ENCODE results near the gene DLEU7. TPM values are rescaled to one million over a fixed set of nuclear protein-coding genes. Genes with fewer than 3 reads are reported as not detected.

DLEU7 gene
- polyA plus RNA-seq, 1 donor from 2014 or later: not detected

DNA sequence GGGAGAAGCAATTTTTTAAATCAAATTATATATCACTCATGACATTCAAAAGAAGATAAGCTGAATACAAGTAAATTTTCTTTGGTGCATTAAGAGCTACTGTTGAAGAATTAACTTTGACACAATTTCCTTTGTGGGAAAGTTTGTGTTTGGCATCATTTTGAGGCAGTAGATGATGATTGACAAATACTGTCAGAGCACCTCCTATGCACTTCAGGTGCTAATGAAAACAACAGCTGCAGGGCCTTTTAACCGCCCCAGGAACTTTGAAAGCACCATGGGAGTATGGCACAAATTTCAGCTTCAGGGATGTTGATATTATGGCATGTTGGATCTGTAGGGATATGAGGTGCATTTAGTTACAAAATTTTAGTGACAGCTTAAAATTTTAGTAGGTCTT is 21.0 kb upstream of the DLEU7 start:
- Mint-ChIP-seq H3K4me1 (peaks cover 10 to 23% (median 20%) of the 10 kb centered on the region in 3 donors), H3K9me3 (peaks cover 5 to 13% (median 12%) of the 10 kb centered on the region in 3 donors), H3K36me3 (peaks cover 5% of the 10 kb centered on the region), H3K27me3 (peaks cover 5% of the 10 kb centered on the region), H3K27ac (no peak overlapping the region), H3K4me3 (no peak overlapping the region)

DNA sequence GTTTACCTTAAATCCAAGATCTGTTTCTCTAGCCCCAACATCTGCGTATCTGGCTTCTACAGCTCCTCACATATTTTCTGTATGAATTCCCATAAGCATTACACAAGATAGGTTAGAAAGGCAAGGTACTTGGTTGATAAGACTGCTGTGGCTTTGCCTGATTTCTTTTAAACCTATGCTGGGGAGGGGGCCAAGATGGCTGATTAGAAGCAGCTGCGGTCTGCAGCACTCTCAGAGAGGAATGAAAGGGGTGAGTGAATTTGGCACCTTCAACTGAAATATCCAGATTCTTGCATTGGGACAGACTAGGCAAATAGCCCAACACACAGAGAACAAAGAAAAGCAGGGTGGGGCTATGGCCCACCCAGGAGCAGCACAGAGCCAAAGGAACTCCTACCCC is 12.2 kb upstream of the DLEU7 start:
- Mint-ChIP-seq H3K27ac (no peak overlapping the region), H3K4me1 (peaks cover 3 to 6% (median 5%) of the 10 kb centered on the region in 3 donors), H3K4me3 (no peak overlapping the region), H3K9me3 (peaks cover 5 to 29% (median 22%) of the 10 kb centered on the region in 3 donors), H3K36me3 (peaks cover 10% of the 10 kb centered on the region), H3K27me3 (peaks cover 4% of the 10 kb centered on the region)

DNA sequence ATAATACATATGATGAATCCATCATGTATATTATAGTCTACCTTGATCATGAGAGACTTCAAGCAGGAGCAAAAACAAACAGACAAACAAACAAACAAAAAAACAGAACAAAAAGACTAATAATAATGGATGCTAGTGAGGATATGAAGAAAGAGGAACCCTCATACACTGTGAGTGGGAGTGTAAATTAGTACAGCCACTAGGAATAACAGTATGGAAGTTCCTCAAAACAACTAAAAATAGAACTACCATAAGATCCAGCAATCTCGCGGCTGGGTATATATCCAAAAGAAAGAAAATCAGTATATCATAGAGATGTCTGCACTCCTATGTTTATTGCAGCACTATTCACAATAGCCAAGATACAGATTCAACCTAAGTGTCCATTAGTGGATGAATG is 7.0 kb upstream of the DLEU7 start:
- Mint-ChIP-seq H3K27ac (no peak overlapping the region), H3K27me3 (peaks cover 5% of the 10 kb centered on the region), H3K4me3 (no peak overlapping the region), H3K4me1 (peaks cover 8 to 18% (median 11%) of the 10 kb centered on the region in 3 donors), H3K36me3 (peaks cover 1% of the 10 kb centered on the region), H3K9me3 (no peaks in the 10 kb centered on the region)

DNA sequence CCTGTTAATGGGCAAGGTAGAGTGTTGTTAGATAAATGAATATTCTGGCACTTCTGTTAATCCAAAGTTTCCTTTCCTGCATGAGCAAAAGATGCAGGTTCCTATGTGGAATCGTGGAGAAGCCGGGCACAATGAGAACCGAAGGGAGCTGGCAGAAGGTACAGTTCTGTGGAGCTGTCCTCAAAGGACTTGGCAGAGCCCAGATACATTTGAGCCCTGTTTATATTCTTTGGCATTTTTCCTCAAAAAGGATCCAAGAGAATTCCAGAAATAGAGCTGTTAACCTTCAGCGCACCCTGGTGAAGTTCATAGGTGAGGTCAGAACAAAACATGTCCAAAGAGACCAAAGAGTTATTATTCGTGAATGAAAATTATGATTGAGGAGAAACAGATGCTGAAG is 4.0 kb upstream of the DLEU7 start:
- peak overlapping the region in 1 of 3 donors; percentile 71 for H3K27ac Mint-ChIP-seq
- H3K4me3 Mint-ChIP-seq: no peak overlapping the region
- H3K4me1 Mint-ChIP-seq: peaks cover 10 to 23% (median 13%) of the 10 kb centered on the region in 3 donors
- peaks cover 0 to 1% (median 0%) of the 10 kb centered on the region in 3 donors for H3K9me3 Mint-ChIP-seq
- H3K27me3 Mint-ChIP-seq: peaks cover 9% of the 10 kb centered on the region
- peaks cover 1% of the 10 kb centered on the region for H3K36me3 Mint-ChIP-seq

DNA sequence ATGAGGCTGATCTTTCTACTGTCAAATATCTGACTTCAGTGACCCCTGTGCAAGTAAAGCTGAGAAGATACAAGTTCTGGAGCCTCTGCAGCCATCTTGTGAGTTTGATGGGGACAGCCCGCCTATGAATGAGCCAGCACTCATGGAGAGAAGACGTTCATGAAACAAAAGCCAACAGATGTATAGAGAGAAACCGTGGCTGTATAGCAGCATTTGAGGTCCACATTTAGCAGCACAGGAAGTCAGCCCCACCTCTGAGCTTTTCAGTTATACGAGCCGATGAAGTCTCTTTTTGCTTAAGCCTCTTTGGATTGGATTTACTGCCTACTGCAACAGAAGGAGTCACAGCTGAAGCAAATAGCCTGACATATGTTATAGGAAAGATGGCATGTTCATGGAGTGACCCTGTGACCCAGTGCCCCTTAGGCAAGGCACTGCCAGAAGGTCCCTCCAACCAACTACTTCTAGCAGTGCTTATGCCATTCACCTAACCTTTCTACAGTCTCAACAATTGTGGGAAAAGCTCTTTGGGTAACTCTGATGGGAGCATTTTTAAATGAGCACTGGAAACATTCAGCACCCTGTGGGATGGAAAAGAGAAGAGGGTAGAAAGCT is 3.5 kb upstream of the DLEU7 start:
- peaks cover 0 to 1% (median 0%) of the 10 kb centered on the region in 3 donors for H3K9me3 Mint-ChIP-seq
- peaks cover 12 to 24% (median 12%) of the 10 kb centered on the region in 3 donors for H3K4me1 Mint-ChIP-seq
- peak overlapping the region in 1 of 3 donors; percentile 71 for H3K27ac Mint-ChIP-seq
- peaks cover 1% of the 10 kb centered on the region for H3K36me3 Mint-ChIP-seq
- peaks cover 13% of the 10 kb centered on the region for H3K27me3 Mint-ChIP-seq
- H3K4me3 Mint-ChIP-seq: peak overlapping the region in 2 of 4 donors; percentile 55 to 61

DNA sequence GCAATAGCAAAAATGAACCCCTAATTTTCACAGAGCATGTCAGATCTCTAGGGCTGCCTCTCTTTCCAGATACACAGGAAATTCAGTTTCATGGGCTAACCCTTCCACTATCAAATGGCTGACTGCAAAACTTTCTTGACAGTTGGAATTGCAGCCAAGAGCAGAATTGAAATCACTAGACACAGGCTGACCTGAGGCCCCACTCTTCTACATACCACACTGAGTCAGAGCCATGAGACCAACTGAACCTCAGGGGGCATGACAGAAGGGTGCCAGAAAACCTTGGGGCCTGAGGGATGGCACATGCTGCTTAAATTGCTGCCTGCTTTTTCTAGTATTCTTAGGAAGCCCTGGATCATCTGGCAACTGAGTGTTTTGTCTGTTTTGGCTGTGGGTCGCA is 1.7 kb upstream of the DLEU7 start:
- Mint-ChIP-seq H3K4me1 (peaks cover 12 to 24% (median 12%) of the 10 kb centered on the region in 3 donors), H3K27ac (no peak overlapping the region), H3K36me3 (peaks cover 1% of the 10 kb centered on the region)

DNA sequence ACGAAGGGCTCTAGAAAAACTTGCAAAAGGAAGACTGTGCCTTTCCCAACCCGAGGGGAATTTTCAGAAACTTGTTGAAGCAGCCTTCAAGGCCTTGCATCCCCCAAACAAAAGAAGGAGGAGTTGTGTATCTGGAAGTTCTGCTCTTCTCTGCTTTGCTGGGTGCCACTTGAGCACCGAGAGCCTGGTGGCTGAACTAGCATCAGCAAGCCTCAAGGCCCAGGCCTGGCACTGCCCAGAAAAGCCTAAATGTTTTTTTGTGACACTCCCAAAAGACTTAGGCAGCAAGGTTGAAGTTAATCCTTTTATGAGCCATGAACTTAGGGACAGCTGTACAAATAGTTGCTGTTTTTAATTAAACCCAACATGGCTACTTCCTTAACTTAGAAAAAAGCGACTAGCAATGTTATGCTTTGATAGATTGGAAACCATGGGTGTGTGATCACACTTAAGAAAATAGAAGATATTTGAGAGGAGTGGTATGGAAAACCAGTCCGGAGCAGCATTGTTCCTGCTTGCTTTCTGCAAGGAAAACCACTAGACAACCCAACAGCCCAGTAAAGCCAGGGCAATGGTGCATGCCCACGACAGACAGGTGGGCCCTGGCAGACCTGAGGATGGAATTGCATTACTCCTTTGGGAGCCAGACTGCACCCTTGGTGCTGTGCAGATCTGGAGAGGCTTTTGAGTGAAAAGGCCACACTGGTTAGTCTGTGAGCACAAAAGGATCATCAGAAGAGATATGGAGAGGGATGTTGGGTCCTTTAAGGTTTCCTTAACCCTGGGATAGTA is 788 bp upstream of the DLEU7 start:
- peaks cover 12 to 24% (median 12%) of the 10 kb centered on the region in 3 donors for H3K4me1 Mint-ChIP-seq
- H3K27ac Mint-ChIP-seq: no peak overlapping the region
- H3K9me3 Mint-ChIP-seq: peaks cover 0 to 1% (median 0%) of the 10 kb centered on the region in 3 donors
- peaks cover 10% of the 10 kb centered on the region for H3K27me3 Mint-ChIP-seq
- peaks cover 1% of the 10 kb centered on the region for H3K36me3 Mint-ChIP-seq
- peak overlapping the region in 1 of 4 donors; percentile 30 for H3K4me3 Mint-ChIP-seq

More for the DNA sequence above, 1.7 kb upstream of the DLEU7 start:
- Mint-ChIP-seq H3K9me3 (peaks cover 0 to 1% (median 0%) of the 10 kb centered on the region in 3 donors), H3K4me3 (no peak overlapping the region), H3K27me3 (peaks cover 10% of the 10 kb centered on the region)

DNA sequence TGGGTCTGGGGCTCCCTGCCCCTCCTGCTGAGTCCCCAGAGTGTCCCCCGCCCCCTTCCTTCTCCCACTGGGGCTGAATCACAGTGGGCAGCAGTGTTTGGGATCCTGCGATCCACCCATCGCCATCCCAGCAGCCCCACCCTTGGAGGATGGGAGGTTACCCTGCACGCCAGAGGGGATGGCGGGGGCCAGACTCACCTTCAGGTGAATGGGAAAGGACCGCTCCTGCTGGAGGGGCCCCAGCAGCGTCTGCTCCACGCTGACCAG is 569 bp downstream of the DLEU7 start:
- Mint-ChIP-seq H3K27ac (no peak overlapping the region), H3K4me3 (peak overlapping the region in 2 of 4 donors; percentile 49 to 51), H3K9me3 (peaks cover 0 to 1% (median 0%) of the 10 kb centered on the region in 3 donors), H3K4me1 (peaks cover 12 to 24% (median 12%) of the 10 kb centered on the region in 3 donors), H3K27me3 (peaks cover 10% of the 10 kb centered on the region), H3K36me3 (peaks cover 5% of the 10 kb centered on the region)

DNA sequence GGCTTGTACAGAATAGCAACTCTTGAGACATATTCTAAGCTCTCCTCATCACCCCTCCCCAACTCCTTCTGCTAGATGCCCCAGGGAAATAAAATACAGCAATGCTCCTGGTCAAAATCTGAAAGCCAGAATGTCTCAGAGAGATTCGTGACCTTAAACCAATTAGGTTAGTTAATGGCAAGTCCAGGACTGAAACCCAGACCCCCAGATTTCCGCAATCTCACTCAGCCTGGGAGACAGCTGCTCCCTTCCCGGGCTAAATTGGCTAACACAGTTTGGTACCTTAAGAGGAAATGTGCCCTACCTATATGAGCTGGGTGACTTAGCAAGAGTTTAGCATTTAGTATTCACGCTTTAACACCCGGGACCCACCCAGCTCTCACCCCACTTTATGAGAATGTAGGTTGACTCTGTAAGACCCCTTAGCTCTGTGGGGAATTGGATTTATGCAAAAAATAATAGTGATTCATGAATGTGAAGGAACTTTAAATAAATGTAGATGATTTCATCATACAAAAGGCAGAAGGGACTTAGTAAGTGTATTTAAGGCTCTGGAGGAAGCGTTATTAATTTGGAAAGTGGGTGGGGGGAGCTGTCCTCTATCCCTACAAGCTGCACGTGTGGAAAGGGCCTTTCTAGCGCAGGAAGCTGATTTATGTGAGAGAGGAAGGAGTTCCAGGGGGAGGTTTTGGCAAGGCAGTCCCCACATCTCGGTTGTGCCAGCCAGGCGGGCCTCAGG is 1.1 kb downstream of the DLEU7 start:
- Mint-ChIP-seq H3K27me3 (peaks cover 10% of the 10 kb centered on the region), H3K36me3 (peaks cover 5% of the 10 kb centered on the region), H3K9me3 (peaks cover 0 to 1% (median 0%) of the 10 kb centered on the region in 3 donors), H3K4me3 (peak overlapping the region; percentile 36 to 69 (median 50)), H3K4me1 (peaks cover 12 to 22% (median 12%) of the 10 kb centered on the region in 3 donors), H3K27ac (peak overlapping the region in 1 of 3 donors; percentile 72)

DNA sequence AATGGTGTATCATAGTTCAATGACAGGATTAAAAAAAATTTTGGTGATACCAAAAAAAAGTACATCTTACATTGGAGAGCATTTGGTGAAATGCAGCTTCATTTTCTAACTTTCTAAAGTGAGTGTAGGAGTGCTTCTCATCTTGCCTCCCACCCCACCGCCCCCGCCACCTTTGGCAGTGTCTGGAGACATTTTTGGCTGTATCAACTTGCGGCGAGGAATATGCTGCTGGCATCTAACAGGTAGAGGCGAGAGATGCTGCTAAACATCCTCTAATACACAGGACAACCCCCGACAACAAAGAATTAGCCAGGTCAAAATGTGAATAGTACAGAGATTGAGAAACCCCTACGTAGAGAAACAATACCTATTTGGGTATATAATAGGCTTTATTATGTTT is 1.7 kb downstream of the DLEU7 start:
- Mint-ChIP-seq H3K9me3 (peaks cover 0 to 1% (median 0%) of the 10 kb centered on the region in 3 donors), H3K36me3 (peaks cover 5% of the 10 kb centered on the region), H3K27ac (peak overlapping the region in 1 of 3 donors; percentile 72), H3K27me3 (peaks cover 10% of the 10 kb centered on the region), H3K4me3 (no peak overlapping the region), H3K4me1 (peaks cover 8 to 16% (median 8%) of the 10 kb centered on the region in 3 donors)

DNA sequence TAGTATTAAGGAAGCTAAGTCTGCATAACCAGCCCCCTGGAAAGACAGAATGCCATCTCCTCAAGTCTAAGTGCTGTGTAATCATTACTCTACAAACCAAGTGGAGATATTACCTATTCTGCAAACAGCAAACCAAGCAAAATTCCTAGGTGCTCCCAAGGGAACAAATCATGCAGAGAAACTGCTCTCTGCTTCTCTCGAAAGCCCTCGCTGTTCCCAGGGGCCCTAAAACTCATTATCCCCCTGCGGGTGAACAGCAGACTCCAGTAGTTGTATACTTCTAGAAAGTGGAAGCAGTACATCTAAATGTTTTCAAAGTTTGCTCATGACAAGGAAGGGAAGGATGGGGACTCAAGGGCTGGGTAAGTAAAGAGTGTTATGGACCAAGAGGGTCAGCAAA is 3.2 kb downstream of the DLEU7 start:
- Mint-ChIP-seq H3K9me3 (peaks cover 0 to 1% (median 0%) of the 10 kb centered on the region in 3 donors), H3K4me1 (peaks cover 5 to 6% (median 6%) of the 10 kb centered on the region in 3 donors), H3K4me3 (no peak overlapping the region), H3K27ac (peak overlapping the region in 1 of 3 donors; percentile 13), H3K27me3 (peaks cover 10% of the 10 kb centered on the region), H3K36me3 (peaks cover 5% of the 10 kb centered on the region)

DNA sequence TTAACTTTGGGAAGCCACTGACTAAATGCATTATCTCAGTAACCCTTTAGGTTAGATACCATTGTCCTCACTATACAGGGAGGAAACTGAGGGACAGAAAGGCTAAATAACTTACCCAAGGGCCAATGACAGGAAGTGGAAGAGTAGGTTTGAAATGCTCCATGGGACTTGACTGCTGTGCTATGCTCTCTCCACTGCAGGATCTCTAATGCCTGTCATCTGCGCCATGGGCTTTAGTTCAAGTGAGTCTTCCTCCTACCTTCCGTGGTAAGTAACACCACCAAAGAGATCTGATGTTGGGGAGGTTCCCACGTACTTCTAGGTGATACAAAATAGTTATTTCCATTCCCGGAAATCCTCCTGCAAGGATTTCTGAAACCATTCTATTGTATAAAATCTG is 3.7 kb downstream of the DLEU7 start:
- H3K27me3 Mint-ChIP-seq: peaks cover 10% of the 10 kb centered on the region
- peaks cover 5% of the 10 kb centered on the region for H3K36me3 Mint-ChIP-seq
- H3K4me3 Mint-ChIP-seq: no peak overlapping the region
- H3K9me3 Mint-ChIP-seq: peaks cover 0 to 1% (median 0%) of the 10 kb centered on the region in 3 donors
- peaks cover 5 to 6% (median 6%) of the 10 kb centered on the region in 3 donors for H3K4me1 Mint-ChIP-seq
- no peak overlapping the region for H3K27ac Mint-ChIP-seq

DNA sequence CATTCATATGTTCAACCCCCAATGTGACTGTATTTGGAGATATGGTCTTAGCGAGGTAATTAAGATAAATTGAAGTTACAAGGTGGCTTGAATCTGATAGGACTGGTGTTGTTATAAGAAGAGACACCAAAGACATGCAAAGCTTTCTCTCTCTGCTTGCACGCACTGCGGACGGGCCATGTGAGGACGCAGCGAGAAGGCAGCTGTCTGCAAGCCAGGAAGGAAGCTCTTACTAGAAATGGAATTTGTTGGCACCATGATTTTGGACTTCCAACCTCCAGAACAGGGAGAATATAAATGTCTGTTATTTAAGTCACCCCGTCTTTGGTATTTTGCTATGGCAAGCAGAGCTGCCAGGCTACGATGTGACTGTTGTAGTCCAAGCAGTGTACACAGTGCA is 4.8 kb downstream of the DLEU7 start:
- H3K4me3 Mint-ChIP-seq: no peak overlapping the region
- H3K27me3 Mint-ChIP-seq: peaks cover 7% of the 10 kb centered on the region
- peaks cover 5% of the 10 kb centered on the region for H3K36me3 Mint-ChIP-seq
- peaks cover 3 to 5% (median 4%) of the 10 kb centered on the region in 3 donors for H3K4me1 Mint-ChIP-seq
- H3K9me3 Mint-ChIP-seq: peaks cover 2 to 5% (median 3%) of the 10 kb centered on the region in 3 donors
- no peak overlapping the region for H3K27ac Mint-ChIP-seq

DNA sequence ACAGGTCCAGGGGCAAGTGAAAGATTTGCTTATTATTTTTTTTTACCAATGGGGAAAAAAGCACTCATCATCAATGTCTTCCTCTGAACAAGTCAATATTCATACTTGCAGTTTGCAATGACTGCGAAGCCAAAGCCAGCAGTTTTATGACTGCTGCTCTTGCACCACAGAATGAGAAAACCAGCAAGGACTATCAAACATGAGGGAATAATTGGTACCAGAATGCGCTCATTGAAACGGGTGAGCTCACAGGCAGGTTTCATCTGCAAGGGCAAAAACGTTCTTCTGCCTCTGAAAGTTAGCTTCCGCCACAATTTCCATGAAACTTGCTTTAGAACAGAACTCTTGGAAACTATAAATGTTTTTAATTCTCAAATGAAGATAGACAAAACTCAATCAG is 5.5 kb downstream of the DLEU7 start:
- H3K27me3 Mint-ChIP-seq: peaks cover 6% of the 10 kb centered on the region
- H3K9me3 Mint-ChIP-seq: peaks cover 2 to 5% (median 4%) of the 10 kb centered on the region in 3 donors
- no peak overlapping the region for H3K27ac Mint-ChIP-seq
- no peak overlapping the region for H3K4me3 Mint-ChIP-seq
- H3K4me1 Mint-ChIP-seq: peaks cover 3 to 5% (median 4%) of the 10 kb centered on the region in 3 donors
- peaks cover 5% of the 10 kb centered on the region for H3K36me3 Mint-ChIP-seq

DNA sequence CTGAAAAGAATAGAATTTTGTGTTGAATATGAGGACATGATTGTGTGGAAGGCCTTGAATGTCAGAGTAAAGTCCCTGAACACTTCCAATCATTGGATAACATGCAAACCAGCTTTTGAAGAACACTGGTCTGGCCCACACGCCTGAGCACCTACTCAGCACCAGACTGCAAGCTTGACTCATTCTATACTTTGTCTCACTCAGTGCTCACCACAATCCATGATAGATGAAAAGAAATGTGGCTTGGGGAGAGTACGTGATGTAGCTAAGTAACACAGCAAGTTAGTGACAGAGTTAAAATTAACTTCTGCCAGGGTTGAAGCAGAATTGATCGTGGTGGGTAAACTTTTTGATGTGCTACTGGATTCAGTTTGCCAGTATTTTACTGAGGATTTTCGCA is 12.0 kb downstream of the DLEU7 start:
- H3K4me3 Mint-ChIP-seq: peak overlapping the region in 1 of 4 donors; percentile 61
- H3K27ac Mint-ChIP-seq: no peak overlapping the region
- H3K27me3 Mint-ChIP-seq: no peaks in the 10 kb centered on the region
- no peaks in the 10 kb centered on the region for H3K36me3 Mint-ChIP-seq
- peaks cover 0 to 2% (median 1%) of the 10 kb centered on the region in 3 donors for H3K4me1 Mint-ChIP-seq
- peaks cover 2 to 5% (median 4%) of the 10 kb centered on the region in 3 donors for H3K9me3 Mint-ChIP-seq
